ENCODE data around the gene CCDC150.

The CCDC150 gene

DNA sequence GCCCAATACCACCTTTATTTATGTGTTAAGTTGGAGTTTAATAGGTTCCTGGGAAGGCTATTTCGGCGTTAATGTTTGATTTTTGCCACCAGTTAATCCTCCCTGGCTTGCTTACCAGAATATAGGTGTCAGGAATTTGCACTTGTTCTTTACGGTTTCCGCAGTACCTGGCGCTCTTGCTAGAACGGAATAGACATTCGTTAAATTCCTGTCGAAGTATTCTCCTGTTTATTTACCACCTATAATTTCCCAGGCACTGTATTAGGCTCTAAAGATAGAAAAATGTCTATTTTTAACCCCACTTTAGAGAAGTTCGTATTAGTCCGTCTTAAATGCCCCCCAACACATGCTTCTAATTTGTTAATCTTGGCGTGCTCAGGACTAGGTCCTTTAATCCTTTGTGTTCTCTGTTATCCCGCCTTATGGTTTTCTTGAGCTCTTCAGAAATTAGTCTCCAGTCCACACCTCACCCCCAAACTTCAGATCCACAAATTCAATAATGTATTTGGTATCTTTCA lies 575 bp downstream of the CCDC150 start:
- H3K27ac ChIP-seq, result no peak overlapping the region

DNA sequence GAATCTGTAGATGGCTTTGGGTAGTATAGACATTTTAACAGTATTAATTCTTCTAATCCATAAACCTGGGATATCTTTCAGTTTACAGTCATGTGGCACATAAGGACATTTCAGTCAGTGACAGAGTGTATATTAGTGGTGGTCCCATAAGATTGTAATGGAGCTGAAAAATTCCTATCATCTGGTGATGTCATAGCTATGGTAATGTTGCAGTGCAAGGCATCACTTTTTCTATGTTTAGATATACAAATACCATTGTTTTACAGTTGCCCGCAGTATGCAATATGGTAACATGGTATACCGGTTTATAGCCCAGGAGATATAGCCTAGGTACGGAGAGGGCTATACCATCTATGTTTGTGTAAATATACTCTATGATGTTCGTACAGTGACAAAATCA lies 9.7 kb downstream of the CCDC150 start:
- Histone ChIP-seq H3K4me2 (ENCODE audit: low read length) (no peak overlapping the region), H3K36me3 (ENCODE audit: control insufficient read depth, insufficient read depth, low read length) (no peaks in the 10 kb centered on the region), H3K27ac (no peak overlapping the region), H3K9me3 (ENCODE audit: control insufficient read depth, low read length) (no peaks in the 10 kb centered on the region), H3K9ac (no peak overlapping the region), H2AFZ (no peak overlapping the region), H3K4me3 (ENCODE audit: low read depth, low read length) (no peak overlapping the region), H3K4me1 (no peaks in the 10 kb centered on the region), H3K27me3 (ENCODE audit: control insufficient read depth, insufficient read depth, low read length) (no peaks in the 10 kb centered on the region), H3K79me2 (no peaks in the 10 kb centered on the region)
- TF ChIP-seq, protein P1, sequence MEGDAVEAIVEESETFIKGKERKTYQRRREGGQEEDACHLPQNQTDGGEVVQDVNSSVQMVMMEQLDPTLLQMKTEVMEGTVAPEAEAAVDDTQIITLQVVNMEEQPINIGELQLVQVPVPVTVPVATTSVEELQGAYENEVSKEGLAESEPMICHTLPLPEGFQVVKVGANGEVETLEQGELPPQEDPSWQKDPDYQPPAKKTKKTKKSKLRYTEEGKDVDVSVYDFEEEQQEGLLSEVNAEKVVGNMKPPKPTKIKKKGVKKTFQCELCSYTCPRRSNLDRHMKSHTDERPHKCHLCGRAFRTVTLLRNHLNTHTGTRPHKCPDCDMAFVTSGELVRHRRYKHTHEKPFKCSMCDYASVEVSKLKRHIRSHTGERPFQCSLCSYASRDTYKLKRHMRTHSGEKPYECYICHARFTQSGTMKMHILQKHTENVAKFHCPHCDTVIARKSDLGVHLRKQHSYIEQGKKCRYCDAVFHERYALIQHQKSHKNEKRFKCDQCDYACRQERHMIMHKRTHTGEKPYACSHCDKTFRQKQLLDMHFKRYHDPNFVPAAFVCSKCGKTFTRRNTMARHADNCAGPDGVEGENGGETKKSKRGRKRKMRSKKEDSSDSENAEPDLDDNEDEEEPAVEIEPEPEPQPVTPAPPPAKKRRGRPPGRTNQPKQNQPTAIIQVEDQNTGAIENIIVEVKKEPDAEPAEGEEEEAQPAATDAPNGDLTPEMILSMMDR (IDR thresholded peaks at IDR 0.05), result no peak

More for the DNA sequence above, 575 bp downstream of the CCDC150 start:
- Histone ChIP-seq H3K4me1 (no peaks in the 10 kb centered on the region), H3K4me2 (ENCODE audit: low read length) (peak overlapping the region; percentile 75), H3K79me2 (no peaks in the 10 kb centered on the region), H3K9me3 (ENCODE audit: control insufficient read depth, low read length) (no peaks in the 10 kb centered on the region), H3K4me3 (ENCODE audit: low read depth, low read length) (peak overlapping the region; percentile 65), H3K36me3 (ENCODE audit: control insufficient read depth, insufficient read depth, low read length) (no peaks in the 10 kb centered on the region), H3K27me3 (ENCODE audit: control insufficient read depth, insufficient read depth, low read length) (no peaks in the 10 kb centered on the region), H3K9ac (no peak overlapping the region), H2AFZ (peak overlapping the region; percentile 93)
- TF ChIP-seq, protein P1 (IDR thresholded peaks at IDR 0.05), result no peak

DNA sequence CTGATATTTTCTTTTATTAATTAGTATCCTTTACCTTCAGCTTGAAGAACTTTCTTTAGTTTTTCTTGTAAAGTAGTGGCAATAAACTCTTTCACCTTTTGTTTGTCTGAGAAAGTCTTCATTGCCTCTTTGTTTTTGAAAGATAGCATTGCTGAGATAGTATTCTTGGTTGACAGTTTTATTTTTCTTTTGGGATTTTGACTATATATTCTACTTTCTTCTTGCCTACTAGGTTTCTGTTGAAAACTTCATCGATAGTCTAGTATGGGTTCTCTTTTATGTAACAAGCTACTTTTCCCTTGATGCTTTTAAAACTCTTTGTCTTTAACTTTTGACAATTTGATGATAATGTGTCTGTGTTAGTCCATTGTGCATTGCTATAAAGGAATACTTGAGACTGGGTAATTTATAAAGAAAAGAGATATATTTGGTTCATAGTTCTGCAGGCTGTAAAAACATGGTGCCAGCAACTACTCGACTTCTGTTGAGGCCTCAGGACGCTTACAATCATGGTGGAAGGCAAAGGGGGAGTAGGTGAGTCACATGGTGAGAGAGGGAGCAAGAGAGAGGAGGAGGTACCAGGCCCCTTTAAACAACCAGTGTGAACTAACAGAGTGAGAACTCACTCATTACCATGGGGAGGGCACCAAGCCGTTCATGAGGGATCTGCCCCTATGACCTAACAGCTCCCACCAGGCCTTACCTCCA lies 12.0 kb downstream of the CCDC150 start:
- Histone ChIP-seq H3K9me3 (ENCODE audit: control insufficient read depth, low read length) (no peaks in the 10 kb centered on the region), H3K4me3 (ENCODE audit: low read depth, low read length) (no peak overlapping the region), H3K27me3 (ENCODE audit: control insufficient read depth, insufficient read depth, low read length) (no peaks in the 10 kb centered on the region), H3K9ac (no peak overlapping the region), H3K27ac (no peak overlapping the region), H3K79me2 (no peaks in the 10 kb centered on the region), H2AFZ (no peak overlapping the region), H3K4me2 (ENCODE audit: low read length) (no peak overlapping the region), H3K36me3 (ENCODE audit: control insufficient read depth, insufficient read depth, low read length) (no peaks in the 10 kb centered on the region), H3K4me1 (no peaks in the 10 kb centered on the region)
- TF ChIP-seq, protein P1 (IDR thresholded peaks at IDR 0.05), result no peak

DNA sequence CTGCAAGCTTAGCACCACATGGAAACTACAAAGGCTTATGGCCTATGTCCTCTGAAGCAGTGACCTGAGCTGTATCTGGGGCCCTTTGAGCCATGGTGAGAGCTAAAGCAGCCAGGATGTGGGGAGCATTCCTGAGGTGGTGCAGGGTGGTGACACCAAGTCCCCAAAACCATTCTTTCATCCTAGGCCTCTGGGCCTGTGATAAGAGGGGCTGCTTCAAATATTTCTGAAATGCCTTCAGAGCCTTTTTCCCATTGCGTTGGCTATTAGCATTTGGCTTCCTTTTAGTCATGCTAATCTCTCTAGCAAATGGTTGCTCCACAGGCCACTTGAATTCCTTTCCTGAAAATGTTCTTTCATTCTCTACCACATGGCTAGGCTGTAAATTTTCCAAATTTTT lies 13.4 kb downstream of the CCDC150 start:
- Histone ChIP-seq H3K9ac (no peak overlapping the region), H3K4me1 (no peaks in the 10 kb centered on the region), H3K79me2 (no peaks in the 10 kb centered on the region), H3K4me2 (ENCODE audit: low read length) (no peak overlapping the region), H3K27me3 (ENCODE audit: control insufficient read depth, insufficient read depth, low read length) (no peaks in the 10 kb centered on the region), H3K9me3 (ENCODE audit: control insufficient read depth, low read length) (no peaks in the 10 kb centered on the region), H3K4me3 (ENCODE audit: low read depth, low read length) (no peak overlapping the region), H3K36me3 (ENCODE audit: control insufficient read depth, insufficient read depth, low read length) (no peaks in the 10 kb centered on the region), H2AFZ (no peak overlapping the region), H3K27ac (no peak overlapping the region)
- TF ChIP-seq, protein P1 (IDR thresholded peaks at IDR 0.05), result no peak

DNA sequence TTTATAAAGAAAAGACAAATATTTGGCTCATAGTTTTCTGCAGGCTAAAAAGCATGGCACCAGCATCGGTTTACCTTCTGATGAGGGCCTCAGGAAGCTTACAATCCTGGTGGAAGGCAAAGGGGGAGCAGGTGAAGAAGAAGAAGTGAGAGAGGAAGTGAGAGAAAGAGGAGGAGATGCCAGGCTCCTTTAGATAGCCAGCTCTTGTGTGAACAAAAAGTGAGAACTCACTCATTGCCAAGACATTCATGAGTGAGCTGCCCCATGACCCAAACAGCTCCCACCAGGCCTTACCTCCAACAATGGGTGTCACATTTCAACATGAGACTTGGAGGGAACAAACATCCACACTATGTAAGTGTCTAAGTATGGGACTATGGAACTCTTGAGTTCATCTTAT lies 14.3 kb downstream of the CCDC150 start:
- Histone ChIP-seq H3K36me3 (ENCODE audit: control insufficient read depth, insufficient read depth, low read length) (no peaks in the 10 kb centered on the region), H3K9me3 (ENCODE audit: control insufficient read depth, low read length) (no peaks in the 10 kb centered on the region)

More for the DNA sequence above, 14.3 kb downstream of the CCDC150 start:
- H3K79me2 ChIP-seq, result no peaks in the 10 kb centered on the region
- no peaks in the 10 kb centered on the region for H3K4me1 ChIP-seq
- no peaks in the 10 kb centered on the region for H3K27me3 ChIP-seq (ENCODE audit: control insufficient read depth, insufficient read depth, low read length)
- no peak overlapping the region for H3K9ac ChIP-seq
- no peak overlapping the region for H3K27ac ChIP-seq
- no peak overlapping the region for H2AFZ ChIP-seq
- TF ChIP-seq, protein P1 (IDR thresholded peaks at IDR 0.05), result no peak
- no peak overlapping the region for H3K4me3 ChIP-seq (ENCODE audit: low read depth, low read length)
- no peak overlapping the region for H3K4me2 ChIP-seq (ENCODE audit: low read length)
